Liver (tissue), 5 donors: ENCODE results near the gene PKMYT1. TPM values are rescaled to one million over a fixed set of nuclear protein-coding genes. Genes with fewer than 3 reads are reported as not detected.

Experiments used
- polyA plus RNA-seq, 2 donors: library from polyadenylated mRNA; stranded (reverse) in 1 of 2; unstranded in 1 of 2; fragments of 200-250 nt in 1 of 2; fragments of >200 nt in 1 of 2; fragmentation: Nextera tagmentation in 1 of 2; extraction: Ambion mirVana in 1 of 2; gene quantifications; one replicate each; pipeline versions ENCODE4 v1.2.1 to v1.2.3, GENCODE V29; 2013 to 2015
- small RNA-seq: library from RNA; depleted of rRNA; stranded (forward); fragments of <200 nt; gene quantifications from one replicate; pipeline ENCODE3, GENCODE V24; 2014
- total RNA-seq, 2 donors: library from RNA; depleted of rRNA; stranded (reverse); fragments of >200 nt; gene quantifications; one replicate each; pipeline ENCODE4 v1.2.3, GENCODE V29; 2014
- donor health status: healthy.
- donor health status: healthy.
- donor health status: healthy.

PKMYT1 gene
- total and polyA plus RNA-seq, 4 donors = 0.50 to 15.8 (median 2.6) TPM

Small RNA genes within 50 kb of the gene (small RNA-seq; reads per million reads assigned to genes)
- not detected for gene LINC00514

Other genes with a start within 250 kb of the PKMYT1 start
- 100 to 1,000 TPM in 1 of 2 donors, 10 to 100 TPM in 1; 84.8 to 119 TPM for gene SRRM2, start 227.8 kb downstream of the PKMYT1 start, total RNA-seq
- 100 to 1,000 TPM; 147 to 199 TPM for gene SRRM2, start 227.8 kb downstream of the PKMYT1 start, polyA plus RNA-seq
- 100 to 1,000 TPM; 114 to 395 TPM for gene ELOB, start 203.2 kb downstream of the PKMYT1 start, total RNA-seq
- gene ELOB, start 203.2 kb downstream of the PKMYT1 start, polyA plus RNA-seq = 100 to 1,000 TPM; 252 to 374 TPM
- not detected for gene PRSS33, start 192.9 kb downstream of the PKMYT1 start, total RNA-seq
- not detected for gene PRSS33, start 192.9 kb downstream of the PKMYT1 start, polyA plus RNA-seq
- not detected for gene PRSS41, start 182.0 kb downstream of the PKMYT1 start, total RNA-seq
- gene PRSS41, start 182.0 kb downstream of the PKMYT1 start, polyA plus RNA-seq = not detected
- gene PRSS21, start 163.2 kb downstream of the PKMYT1 start, total RNA-seq = 1 to 10 TPM in 1 of 2 donors, not detected in 1; 1.0 TPM
- gene PRSS21, start 163.2 kb downstream of the PKMYT1 start, polyA plus RNA-seq = under 1 TPM; 0.18 to 0.26 TPM
- under 1 TPM; 0.33 to 0.79 TPM for gene ZG16B, start 150.1 kb downstream of the PKMYT1 start, total RNA-seq
- gene ZG16B, start 150.1 kb downstream of the PKMYT1 start, polyA plus RNA-seq = under 1 TPM; 0.24 to 0.53 TPM
- gene PRSS22, start 122.3 kb downstream of the PKMYT1 start, total RNA-seq = 1 to 10 TPM in 1 of 2 donors, not detected in 1; 1.1 TPM
- gene PRSS22, start 122.3 kb downstream of the PKMYT1 start, polyA plus RNA-seq = under 1 TPM; 0.23 to 0.32 TPM
- gene FLYWCH2, start 97.2 kb downstream of the PKMYT1 start, total RNA-seq = 10 to 100 TPM in 1 of 2 donors, 1 to 10 TPM in 1; 7.1 to 21.0 TPM
- 10 to 100 TPM in 1 of 2 donors, 1 to 10 TPM in 1; 4.9 to 10.2 TPM for gene FLYWCH2, start 97.2 kb downstream of the PKMYT1 start, polyA plus RNA-seq
- 10 to 100 TPM in 1 of 2 donors, 1 to 10 TPM in 1; 6.2 to 12.2 TPM for gene FLYWCH1, start 68.5 kb downstream of the PKMYT1 start, total RNA-seq
- 1 to 10 TPM; 3.9 to 9.5 TPM for gene FLYWCH1, start 68.5 kb downstream of the PKMYT1 start, polyA plus RNA-seq
- not detected for gene KREMEN2, start 16.2 kb downstream of the PKMYT1 start, total RNA-seq
- gene KREMEN2, start 16.2 kb downstream of the PKMYT1 start, polyA plus RNA-seq = not detected
- 1 to 10 TPM in 1 of 2 donors, under 1 TPM in 1; 0.92 to 9.9 TPM for gene PAQR4, start 11.1 kb downstream of the PKMYT1 start, total RNA-seq
- gene PAQR4, start 11.1 kb downstream of the PKMYT1 start, polyA plus RNA-seq = 1 to 10 TPM in 1 of 2 donors, under 1 TPM in 1; 0.63 to 3.0 TPM
- under 1 TPM; 0.05 to 0.25 TPM for gene CLDN9, start 32.5 kb upstream of the PKMYT1 start, total RNA-seq
- under 1 TPM; 0.25 to 0.32 TPM for gene CLDN9, start 32.5 kb upstream of the PKMYT1 start, polyA plus RNA-seq
- under 1 TPM in 1 of 2 donors, not detected in 1; 0.75 TPM for gene CLDN6, start 37.7 kb upstream of the PKMYT1 start, total RNA-seq
- not detected for gene CLDN6, start 37.7 kb upstream of the PKMYT1 start, polyA plus RNA-seq
- gene TNFRSF12A, start 39.9 kb upstream of the PKMYT1 start, total RNA-seq = 1 to 10 TPM; 7.9 to 8.8 TPM
- 10 to 100 TPM in 1 of 2 donors, 1 to 10 TPM in 1; 9.4 to 35.5 TPM for gene TNFRSF12A, start 39.9 kb upstream of the PKMYT1 start, polyA plus RNA-seq
- 1 to 10 TPM; 1.4 to 2.2 TPM for gene HCFC1R1, start 43.5 kb upstream of the PKMYT1 start, total RNA-seq
- 10 to 100 TPM; 16.3 to 17.6 TPM for gene HCFC1R1, start 43.5 kb upstream of the PKMYT1 start, polyA plus RNA-seq
- 10 to 100 TPM; 12.6 to 14.8 TPM for gene THOC6, start 43.6 kb upstream of the PKMYT1 start, total RNA-seq
- 10 to 100 TPM; 10.8 TPM for gene THOC6, start 43.6 kb upstream of the PKMYT1 start, polyA plus RNA-seq
- under 1 TPM in 1 of 2 donors, not detected in 1; 0.59 TPM for gene BICDL2, start 56.5 kb upstream of the PKMYT1 start, total RNA-seq
- under 1 TPM; 0.15 to 0.33 TPM for gene BICDL2, start 56.5 kb upstream of the PKMYT1 start, polyA plus RNA-seq
- 1 to 10 TPM in 1 of 2 donors, under 1 TPM in 1; 0.47 to 2.7 TPM for gene MMP25, start 66.1 kb upstream of the PKMYT1 start, total RNA-seq
- gene MMP25, start 66.1 kb upstream of the PKMYT1 start, polyA plus RNA-seq = 1 to 10 TPM in 1 of 2 donors, under 1 TPM in 1; 0.57 to 1.3 TPM
- gene IL32, start 85.2 kb upstream of the PKMYT1 start, total RNA-seq = 100 to 1,000 TPM in 1 of 2 donors, 1 to 10 TPM in 1; 8.6 to 328 TPM
- gene IL32, start 85.2 kb upstream of the PKMYT1 start, polyA plus RNA-seq = 100 to 1,000 TPM in 1 of 2 donors, 10 to 100 TPM in 1; 93.4 to 300 TPM
- gene ZSCAN10, start 118.8 kb upstream of the PKMYT1 start, total RNA-seq = not detected
- gene ZSCAN10, start 118.8 kb upstream of the PKMYT1 start, polyA plus RNA-seq = not detected
- gene ZNF205, start 132.1 kb upstream of the PKMYT1 start, total RNA-seq = 1 to 10 TPM; 4.1 to 6.9 TPM
- gene ZNF205, start 132.1 kb upstream of the PKMYT1 start, polyA plus RNA-seq = 1 to 10 TPM; 2.0 to 5.9 TPM
- 1 to 10 TPM; 1.9 to 4.5 TPM for gene ZNF213, start 154.6 kb upstream of the PKMYT1 start, total RNA-seq
- 1 to 10 TPM in 1 of 2 donors, under 1 TPM in 1; 0.56 to 1.6 TPM for gene ZNF213, start 154.6 kb upstream of the PKMYT1 start, polyA plus RNA-seq
- gene OR1F1, start 207.8 kb upstream of the PKMYT1 start, total RNA-seq = not detected
- not detected for gene OR1F1, start 207.8 kb upstream of the PKMYT1 start, polyA plus RNA-seq